ENCODE data around the gene GLTPD2.

GLTPD2 gene

DNA sequence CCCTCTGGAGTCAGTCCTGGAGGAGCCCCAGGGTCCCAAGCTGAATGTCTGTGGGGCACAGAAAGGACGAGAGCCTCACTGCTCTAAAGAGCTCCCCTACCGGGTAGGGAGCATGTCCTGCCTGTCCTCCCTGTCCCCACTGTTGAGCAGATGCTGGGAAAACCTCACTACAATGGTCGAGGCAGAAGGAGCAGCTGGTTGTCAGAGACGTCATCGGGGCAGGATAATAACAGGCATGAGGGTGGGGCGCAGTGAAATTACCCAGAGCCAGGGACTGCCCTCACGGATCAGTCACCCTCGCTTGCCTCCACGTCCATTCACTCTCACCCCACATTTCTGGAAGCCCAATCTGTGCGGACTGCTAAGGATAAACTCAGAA lies 16.5 kb upstream of the GLTPD2 start:
- no peak for DNase-seq

DNA sequence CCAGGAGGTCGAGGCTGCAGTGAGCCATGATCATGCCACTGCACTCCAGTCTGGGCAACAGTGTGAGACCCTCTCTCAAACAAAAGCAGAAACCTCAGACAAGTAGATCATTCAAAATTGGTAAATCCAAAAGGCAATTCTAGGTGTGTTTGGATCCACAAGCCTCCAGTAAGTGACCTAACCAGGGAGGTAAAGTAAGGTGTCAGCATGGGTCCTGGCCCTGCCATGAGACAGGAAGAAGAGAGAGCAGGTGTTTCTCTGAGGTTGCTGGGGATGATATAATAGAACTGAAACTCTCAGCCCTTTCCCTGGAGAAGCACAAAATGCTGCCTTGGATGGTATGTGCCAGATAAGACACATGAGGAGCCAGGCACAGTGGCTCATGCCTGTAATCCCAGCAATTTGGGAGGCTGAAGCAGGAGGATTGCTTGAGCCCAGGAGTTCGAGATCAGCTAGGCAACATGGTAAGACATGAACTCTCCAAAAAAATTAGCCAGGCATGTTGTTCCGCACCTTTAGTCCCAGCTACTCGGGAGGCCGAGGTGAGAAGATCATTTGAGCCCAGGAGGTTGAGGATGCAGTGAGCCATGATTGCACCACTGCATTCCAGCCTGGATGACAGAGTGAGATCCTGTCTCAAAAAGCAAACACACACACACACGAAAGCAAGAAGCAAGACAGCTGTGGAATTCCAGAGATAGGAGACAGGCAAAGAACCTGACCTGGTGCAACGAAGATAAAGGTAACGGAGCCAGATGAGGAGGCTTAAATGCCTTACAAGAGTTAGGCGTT lies 10.6 kb upstream of the GLTPD2 start:
- peak; percentile 67 for DNase-seq

DNA sequence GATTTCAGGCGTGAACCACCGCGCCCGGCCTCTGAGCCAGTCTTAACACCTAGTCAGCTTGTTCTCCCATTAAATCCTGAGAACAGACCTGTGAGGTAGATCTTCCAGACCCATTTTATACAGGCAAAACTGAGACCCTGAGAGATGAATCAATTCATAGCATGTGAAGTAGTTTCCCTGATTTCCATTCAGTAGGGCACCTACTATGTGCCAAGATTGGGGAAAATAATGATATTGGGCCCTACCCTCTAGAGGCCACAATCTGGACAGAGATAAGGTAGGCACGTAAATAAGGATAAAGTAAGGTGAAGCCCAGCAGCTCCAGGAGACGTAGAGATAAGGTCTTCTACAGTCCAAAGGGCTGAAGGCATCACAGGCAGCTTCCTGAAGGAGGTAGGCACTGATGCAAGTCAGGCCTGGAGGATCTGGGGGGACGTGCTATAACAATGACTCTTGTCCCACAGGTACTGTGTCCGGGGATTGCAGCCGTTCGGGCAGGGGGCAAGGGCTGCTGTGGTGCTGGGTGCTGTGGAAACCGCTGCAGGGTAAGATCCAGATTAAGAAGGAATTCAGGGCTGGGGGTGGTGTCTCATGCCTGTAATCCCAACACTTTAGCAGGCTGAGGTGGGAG lies 8.3 kb upstream of the GLTPD2 start:
- no peak for DNase-seq

DNA sequence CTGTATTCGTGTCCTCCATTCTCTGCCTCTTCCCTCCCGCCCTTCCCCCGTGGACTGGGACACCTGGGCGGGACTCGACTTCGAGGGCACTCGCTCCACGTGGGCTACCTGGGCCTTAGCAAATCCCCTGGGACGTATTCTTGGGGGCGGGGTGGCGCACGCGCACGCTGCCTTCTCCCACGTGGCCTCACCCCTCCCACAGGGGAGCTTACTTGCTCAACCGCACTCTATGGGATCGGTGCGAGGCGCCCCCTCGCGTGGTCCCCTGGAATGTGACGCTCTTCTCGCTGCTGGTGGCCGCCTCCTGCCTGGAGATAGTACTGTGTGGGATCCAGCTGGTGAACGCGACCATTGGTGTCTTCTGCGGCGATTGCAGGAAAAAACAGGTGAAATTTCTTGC lies 6.1 kb upstream of the GLTPD2 start:
- DNase-seq, result no peak

DNA sequence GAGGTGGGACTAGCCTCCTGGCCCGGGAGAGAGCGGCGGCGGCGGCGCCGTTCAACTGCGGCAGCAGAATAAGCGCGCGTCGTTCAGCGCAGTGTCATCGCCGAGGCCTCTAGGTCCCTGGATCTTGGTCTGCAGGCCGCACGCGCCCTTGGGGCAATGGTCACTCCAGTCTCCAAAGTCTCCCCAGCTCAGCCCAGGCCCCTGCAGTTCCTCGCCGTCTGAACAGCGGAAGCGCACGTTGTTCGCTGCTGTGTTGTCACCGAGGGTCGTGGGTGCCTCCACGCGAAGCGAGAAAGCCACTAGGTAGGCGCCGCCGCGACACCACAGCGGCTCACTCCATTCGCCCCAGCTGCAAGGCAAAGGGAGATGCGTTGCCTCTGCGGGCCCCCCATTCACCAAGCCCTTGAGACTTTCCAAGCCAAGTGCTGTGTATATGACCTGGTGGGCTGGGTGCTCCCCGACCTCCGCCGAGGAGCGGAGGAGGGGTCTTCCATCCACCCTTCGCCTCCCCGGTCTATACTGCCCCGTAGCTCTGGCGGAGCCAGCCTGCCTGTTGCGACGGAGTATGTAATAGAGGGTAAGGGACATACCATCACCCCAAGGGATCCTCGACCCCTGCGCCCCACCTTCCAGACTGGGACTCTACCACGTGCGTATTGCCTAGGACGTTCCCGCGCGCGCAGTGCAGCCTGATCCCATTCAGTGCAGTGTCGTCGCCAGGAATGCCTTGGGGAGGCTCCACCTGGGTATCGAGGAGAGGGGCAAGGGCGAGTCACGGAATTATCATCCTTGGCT lies 3.3 kb upstream of the GLTPD2 start:
- no peak for DNase-seq

DNA sequence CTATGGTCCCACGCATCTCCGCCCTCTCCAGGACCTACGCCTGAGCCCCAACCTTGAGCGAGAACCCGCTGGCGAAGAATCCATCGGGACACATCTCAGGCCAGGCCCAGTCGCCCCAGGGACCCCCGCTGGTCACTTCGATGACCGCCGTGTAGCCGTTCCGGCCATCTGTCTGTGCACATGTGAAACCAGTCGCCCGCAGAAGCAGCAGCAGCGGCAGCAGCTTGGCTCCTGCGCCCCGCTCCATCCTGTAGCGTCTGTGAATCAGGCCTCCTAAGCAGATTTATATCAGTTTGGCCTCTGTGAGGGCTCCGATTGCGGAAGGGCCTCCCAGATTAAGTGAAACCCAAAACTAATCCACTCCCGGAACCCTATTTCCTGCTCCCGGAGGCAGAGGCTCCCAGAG lies 2.7 kb upstream of the GLTPD2 start, which contains the start of gene VMO1:
Gene VMO1 (minus strand): TSS at position 259 of the 406 bp plus-strand sequence. CDS start 12 bp downstream, at position 247.
- no peak for DNase-seq

DNA sequence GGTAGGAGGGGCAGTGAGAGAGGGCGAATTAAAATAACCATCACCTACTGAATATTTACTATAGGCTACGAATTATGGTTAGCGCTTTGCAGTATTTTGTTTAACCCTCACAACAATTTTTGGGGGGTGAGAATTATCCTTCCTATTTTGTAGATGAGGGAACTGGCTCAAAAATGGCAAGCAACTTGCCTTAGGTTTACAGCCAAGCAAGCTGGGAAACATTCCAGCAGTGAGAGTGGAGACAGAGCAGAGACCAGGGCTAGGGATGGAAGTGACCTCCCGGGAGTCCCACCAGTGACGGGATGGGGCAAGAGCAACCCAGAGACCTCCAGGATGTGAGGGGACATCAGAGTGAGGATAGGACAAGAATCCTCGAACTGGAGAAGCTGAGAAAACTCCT lies 2.2 kb upstream of the GLTPD2 start:
- DNase-seq, result no peak

DNA sequence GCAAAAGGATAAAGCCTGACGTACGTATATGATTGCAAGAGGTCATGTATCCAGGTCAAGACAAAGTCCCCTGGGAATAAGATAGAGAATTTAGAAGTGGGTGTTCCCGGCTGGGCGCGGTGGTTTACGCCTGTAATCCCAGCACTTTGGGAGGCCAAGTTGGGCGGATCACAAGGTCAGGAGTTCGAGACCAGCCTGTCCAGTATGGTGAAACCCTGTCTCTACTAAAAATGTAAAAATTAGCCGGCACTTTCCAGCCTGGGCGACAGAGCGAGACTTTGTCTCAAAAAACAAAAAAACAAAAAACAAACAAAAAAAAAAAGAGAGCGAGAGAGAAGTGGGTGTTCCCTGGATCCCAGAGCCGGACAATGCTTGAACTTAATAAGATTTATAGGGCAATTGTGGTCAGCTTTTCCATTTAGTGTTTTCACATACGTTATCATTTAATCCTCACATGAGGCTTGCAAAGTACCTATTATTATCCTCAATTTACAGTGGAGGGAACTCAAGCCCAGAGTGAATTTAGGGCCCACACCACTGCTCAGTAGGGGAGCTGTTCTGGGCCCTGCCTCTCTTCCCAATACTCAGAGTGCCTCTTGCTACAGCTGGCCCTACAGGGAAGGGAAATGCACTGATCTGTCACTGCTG lies 481 bp upstream of the GLTPD2 start:
- DNase-seq, result no peak

DNA sequence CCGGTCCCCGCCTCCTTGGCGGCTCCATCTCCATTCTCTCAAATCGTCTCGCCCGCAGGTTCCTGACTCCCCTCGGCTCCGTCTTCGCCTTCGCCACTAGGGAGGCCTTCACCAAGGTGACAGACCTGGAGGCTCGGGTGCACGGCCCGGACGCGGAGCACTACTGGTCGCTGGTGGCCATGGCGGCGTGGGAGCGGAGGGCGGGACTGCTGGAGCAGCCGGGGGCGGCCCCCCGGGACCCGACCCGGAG lies 862 bp downstream of the GLTPD2 start:
- no peak for DNase-seq

DNA sequence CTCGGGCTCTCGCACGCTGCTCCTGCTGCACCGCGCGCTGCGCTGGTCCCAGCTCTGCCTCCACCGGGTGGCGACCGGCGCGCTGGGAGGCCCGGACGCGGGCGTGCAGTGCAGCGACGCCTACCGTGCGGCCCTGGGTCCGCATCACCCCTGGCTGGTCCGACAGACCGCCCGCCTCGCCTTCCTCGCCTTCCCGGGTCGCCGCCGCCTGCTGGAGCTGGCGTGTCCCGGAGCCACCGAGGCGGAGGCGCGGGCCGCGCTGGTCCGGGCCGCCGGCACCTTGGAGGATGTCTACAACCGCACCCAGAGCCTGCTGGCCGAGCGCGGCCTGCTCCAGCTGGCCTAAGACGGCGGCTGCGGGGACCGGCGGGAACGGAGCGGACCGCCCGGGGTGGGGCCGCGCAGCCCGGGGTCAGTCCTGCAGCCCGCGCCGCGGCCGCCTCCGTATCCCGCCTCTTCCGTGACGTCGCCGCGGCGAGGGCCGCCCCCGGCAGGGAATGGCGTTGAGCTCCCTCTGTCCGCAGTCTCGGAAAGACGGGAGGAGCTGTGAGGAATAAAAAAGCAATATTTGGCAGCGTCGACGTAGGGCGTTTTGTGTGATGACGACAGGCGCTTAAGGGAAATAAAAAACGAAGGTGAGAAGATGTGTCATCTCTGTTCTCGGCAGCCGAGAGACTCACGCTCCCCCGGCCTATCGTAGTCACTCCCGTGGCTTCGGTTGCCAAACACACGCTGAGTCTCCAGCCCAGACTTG lies 1.4 kb downstream of the GLTPD2 start:
- peak; percentile 98 for DNase-seq

DNA sequence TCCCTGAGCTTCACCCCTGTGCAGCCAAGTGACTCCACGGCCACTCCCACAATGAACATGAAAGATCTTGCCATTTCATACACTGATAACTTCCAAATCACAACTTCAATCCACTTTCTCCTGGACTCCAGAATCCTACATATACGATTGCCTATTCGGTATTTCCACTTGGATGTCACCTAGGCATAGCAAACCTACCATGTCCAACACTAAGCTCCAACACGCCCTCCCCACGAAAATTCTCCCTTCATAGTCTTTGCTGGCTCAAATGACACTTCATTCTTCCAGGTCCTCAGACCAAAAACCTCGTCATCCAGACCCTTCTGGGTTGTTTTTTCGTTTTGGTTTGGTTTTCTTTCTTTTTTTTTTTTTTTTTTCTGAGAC lies 1.9 kb downstream of the GLTPD2 start:
- DNase-seq, result no peak

DNA sequence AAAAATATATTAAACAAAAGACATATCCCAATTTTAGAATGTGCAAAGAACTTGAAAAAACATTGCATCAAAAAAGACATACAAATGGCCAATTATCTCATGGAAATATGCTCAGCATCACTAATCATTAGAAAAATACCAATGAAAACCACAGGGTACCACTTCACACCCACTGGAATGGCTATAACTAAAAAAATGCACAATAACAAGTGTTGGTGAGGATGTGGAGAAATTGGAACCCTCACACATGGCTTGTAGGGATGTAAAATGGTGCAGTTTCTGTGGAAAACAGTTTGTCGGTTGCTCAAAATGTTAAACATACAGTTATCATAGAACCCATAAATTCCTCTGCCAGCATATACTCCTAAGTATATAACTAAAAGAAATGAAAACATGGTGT lies 6.4 kb downstream of the GLTPD2 start:
- DNase-seq, result no peak

DNA sequence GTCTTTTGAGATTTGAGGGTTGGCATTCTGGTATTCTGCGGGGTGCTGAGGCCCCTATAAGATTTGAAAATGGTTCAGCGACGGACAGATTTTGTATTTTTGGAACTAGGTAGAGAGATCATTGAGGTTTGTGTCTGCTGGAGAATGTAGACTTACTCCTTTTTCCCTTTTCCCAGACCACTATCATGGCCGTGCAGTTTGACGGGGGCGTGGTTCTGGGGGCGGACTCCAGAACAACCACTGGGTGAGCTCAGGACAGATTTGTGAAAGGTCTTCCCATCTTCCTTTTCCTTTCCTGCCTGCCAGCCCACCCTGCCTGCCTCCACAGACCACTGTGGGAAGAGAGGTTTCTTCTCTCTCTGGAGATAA lies 7.8 kb downstream of the GLTPD2 start:
- DNase-seq, result peak; percentile 84

DNA sequence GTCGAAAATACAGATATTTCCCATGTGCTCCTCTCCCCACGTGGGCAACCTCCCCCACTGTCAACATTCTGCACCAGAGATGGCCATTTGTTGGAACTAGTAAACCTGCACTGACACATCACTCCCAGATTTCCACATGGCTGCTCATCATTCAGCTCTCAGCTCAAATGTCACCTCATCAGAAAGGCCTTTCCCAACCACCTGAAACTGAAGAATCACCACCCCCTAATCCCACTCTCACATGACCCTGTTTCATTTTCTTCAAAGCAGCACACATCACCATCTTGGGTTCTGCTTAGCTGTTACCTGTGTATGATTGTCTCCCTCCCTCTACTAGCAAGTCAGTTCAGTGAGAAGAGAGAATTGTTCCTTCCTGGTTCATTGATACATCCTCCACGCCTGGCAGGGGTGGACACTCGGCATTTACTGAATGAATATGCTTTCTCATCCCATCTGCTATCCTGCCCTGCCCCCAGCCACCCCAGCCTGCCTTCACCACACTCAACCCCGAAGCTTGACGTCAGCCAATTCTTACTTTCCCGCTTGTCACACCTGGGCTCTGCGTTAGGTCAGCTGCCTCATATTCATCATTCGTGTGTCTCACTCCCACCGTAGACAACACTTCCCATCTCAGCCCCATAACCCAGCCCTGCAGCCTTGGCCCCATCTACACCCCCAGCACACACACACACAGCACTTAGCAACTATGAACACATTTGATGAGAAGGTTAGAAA lies 11.9 kb downstream of the GLTPD2 start:
- DNase-seq, result no peak

DNA sequence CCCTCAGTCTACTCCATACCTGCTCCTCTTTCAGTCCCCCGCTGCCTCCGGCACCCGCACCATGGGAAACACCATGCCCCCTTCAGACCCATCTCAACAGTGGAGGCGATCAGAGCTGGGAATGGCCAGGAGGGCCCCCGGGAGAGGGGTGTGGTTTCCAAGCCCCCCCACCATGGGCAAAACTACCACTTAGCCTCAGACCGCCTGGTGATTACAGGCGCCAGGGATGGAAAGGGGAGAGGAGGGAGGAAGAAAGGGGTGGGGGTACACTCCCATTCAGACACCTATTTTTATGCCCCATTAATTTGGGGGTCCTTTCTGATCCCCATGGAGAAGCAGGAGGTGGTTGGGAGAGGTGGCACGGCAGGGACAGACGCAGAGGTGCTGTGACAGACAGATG lies 13.5 kb downstream of the GLTPD2 start, which contains the start of gene C17orf114:
Gene C17orf114 (minus strand): TSS at position 101 of the 400 bp plus-strand sequence.
- DNase-seq, result no peak

DNA sequence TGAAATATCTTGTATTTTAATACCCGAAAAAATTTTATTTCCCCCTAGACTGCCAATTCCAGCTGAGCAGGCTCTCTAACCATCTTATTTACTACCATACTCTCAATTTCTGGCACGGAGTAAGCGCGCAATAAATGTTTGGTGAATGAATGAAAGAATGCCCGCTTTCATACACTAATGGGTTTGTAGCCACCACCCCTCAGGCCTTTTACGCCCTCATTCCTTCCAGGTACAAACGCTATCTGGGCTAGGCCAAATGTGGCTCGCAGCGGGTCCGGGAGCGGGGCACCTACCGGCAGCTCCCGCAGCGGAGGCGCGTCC lies 17.7 kb downstream of the GLTPD2 start:
- DNase-seq, result no peak

DNA sequence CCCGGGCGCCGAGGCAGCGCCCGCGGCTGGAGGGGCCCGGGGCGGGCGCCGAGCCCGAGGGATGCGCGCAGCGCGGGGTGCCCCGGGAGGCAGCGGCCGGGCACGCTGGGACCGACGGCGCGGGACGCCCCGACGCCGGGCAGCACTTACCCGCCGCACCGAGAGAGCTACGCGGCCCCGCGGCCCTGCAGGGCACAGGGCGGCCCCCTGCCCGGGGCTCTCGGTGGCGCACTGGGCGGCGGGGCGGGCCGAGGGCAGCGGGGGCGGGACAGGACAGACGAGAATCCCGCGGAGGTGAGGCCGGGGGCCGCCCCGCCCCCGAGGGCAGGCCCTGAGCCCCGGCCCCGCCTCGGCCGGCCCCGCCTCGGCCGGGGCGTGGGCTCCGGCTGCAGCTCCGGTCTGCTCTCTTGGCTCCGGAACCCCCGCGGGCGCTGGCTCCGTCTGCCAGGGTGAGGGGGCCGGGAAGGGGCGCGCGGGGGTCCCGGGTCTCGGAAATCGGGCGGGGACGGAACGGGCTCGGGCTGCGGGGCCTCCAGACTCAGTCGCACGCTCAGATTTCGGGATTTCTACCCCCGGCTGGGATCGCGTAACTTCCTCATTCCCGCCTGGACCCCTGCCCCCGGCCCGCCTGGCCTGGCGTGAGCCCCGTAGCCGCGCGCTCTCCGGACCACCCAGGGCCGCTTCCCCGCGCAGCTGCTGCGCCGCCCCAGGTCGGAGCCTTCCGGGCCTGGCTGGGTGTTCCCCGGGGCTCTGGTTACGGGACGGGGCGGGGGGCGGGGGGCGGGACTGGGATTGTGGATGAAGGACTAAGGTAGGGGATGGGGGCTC lies 18.2 kb downstream of the GLTPD2 start, which contains the start of gene PLD2:
Gene PLD2 (plus strand): TSS at position 376 of the 828 bp plus-strand sequence. CDS start 621 bp downstream, outside the sequence.
- peak; percentile 95 for DNase-seq

DNA sequence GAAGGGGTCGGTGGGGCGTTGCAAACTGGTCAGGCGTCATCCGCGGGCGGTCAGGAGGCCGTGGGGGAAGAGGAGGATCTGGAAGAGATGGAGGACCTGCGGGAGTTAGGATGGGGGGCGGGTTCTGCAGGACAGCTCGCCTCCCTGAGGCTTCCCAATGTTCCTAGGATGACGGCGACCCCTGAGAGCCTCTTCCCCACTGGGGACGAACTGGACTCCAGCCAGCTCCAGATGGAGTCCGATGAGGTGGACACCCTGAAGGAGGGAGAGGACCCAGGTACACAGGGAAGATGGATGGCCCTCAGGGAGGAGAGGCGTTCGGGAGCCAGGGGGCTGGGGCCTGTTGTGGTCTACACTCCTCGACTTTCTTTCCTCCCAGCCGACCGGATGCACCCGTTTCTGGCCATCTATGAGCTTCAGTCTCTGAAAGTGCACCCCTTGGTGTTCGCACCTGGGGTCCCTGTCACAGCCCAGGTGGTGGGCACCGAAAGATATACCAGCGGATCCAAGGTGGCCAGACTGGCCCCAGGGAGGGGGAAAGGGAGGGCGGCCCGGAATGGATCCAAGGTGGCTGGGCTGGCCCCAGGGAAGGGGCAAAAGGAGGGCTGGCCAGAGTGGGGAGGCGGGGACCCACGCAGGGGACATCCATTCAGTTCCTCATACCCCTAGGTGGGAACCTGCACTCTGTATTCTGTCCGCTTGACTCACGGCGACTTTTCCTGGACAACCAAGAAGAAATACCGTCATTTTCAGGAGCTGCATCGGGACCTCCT lies 19.0 kb downstream of the GLTPD2 start:
- no peak for DNase-seq

DNA sequence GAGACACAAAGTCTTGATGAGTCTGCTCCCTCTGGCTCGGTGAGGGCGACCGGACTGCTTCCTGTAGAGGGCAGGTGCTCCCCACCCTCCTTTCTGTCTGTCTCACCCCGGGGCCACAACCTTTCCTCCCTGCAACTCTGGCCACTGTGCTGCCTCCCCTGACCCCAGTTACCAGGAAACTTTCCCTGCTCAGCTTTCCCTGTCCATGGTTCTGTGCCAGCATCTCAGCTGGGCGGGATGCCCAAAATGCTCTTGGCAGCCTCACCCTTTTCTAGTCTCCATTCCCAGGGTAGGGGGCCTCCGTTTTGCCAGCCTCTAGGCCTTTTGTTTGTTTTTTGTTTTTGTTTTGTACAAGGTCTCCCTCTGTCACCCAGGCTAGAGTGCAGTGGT lies 19.6 kb downstream of the GLTPD2 start:
- DNase-seq, result no peak

DNA sequence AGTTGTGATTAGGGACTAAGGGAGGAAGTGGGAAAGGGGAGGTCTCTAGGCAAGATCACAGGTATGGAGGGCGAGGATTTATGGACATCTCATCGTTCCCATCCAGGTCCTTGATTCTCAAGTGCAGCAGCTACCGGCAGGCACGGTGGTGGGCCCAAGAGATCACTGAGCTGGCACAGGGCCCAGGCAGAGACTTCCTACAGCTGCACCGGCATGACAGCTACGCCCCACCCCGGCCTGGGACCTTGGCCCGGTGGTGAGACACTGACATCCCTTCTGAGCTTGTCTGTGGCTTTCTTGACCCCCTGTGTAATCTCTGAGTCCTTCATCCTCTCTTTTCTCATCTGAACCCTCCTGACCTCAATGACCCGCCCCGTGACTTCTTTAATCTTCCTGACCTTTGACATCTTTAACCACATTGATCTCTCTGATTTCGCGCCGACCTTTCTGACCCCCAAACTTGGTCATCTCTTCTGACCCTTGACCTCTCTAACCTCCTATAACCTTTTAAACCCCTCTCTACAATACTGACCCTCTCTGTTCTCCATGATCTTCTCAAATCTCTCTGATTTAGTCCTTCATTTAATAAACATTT lies 22.0 kb downstream of the GLTPD2 start:
- no peak for DNase-seq
